ENCODE measurements around the gene KLF9.

- TF ChIP-seq, protein P1, sequence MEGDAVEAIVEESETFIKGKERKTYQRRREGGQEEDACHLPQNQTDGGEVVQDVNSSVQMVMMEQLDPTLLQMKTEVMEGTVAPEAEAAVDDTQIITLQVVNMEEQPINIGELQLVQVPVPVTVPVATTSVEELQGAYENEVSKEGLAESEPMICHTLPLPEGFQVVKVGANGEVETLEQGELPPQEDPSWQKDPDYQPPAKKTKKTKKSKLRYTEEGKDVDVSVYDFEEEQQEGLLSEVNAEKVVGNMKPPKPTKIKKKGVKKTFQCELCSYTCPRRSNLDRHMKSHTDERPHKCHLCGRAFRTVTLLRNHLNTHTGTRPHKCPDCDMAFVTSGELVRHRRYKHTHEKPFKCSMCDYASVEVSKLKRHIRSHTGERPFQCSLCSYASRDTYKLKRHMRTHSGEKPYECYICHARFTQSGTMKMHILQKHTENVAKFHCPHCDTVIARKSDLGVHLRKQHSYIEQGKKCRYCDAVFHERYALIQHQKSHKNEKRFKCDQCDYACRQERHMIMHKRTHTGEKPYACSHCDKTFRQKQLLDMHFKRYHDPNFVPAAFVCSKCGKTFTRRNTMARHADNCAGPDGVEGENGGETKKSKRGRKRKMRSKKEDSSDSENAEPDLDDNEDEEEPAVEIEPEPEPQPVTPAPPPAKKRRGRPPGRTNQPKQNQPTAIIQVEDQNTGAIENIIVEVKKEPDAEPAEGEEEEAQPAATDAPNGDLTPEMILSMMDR (IDR thresholded peaks at IDR 0.05; ENCODE audit: insufficient read depth, low read length, poor library complexity, severe bottlenecking) = no peak
- TF ChIP-seq EZH2phosphoT487 (conservative IDR thresholded peaks at IDR 0.05; ENCODE audit: low read length) = no peak
Measured at GRCh38 chr9:70389188-70389587, 25.3 kb downstream of the KLF9 start.

Data from SU-DHL-6 (cell line).